ENCODE data around the gene TCAF1. TPM values are rescaled to one million over a fixed set of nuclear protein-coding genes. Genes with fewer than 3 reads are reported as not detected.

Gene TCAF1
- total and polyA plus RNA-seq, 2 donors (not counting 3 experiments of a cell fraction or from before 2014, with no cell fraction given): 29.0 to 48.3 TPM

DNA sequence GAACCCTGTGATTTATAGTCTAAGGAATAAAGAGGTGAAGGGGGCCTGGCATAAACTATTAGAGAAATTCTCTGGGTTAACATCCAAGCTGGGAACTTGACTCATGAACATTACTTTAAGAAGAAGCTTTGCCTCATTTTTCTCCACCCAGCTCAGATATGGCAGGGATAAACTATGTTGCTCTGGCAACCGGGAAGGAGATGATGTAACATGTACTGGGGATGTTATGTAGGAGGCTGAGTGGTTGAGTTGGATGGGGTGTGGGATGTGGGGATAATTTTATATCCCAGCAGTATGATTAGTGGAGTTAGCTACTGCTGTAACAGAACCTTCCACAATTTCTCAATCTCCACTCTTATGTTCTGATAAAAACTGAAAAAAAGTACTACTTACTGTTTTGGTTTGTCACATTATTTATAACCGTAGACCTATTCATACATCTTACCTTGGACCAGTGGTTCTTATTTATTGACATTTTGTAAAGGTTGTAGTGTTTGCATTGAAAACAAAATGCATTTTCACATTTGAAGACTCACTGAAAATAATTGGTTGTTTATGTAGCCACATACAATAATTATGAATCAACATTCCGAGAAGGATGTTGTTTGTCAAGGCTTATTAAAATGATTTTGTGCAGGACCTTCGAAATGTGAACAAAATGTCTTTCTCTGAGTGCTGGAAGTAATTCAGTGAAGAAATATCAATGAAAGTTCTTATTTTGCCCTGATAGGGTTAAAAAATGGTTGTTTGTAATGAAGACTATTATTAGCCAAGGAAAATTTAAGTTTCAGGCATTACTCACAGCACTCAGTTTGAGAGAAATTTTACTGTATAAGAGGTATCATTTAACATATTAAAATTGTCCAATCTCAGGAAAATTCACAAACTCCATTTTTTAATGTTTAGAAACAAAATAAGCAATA is 34.4 kb upstream of the TCAF1 start:
- Histone ChIP-seq H2AFZ (ENCODE audit: low read depth, low read length) (no peak overlapping the region), H4K20me1 (replicated peaks; ENCODE audit: control insufficient read depth, extremely low read depth, insufficient read depth, low read length) (no peaks in the 10 kb centered on the region), H3K27me3 (ENCODE audit: control insufficient read depth in 2 of 2, insufficient read depth in 2 of 2, low read length in 2 of 2) (peaks cover 0 to 4% of the 10 kb centered on the region in 2 experiments), H3K79me2 (ENCODE audit: control insufficient read depth, insufficient read depth, low read length) (no peaks in the 10 kb centered on the region), H3K27ac (ENCODE audit: insufficient read depth, low read depth, low read length) (no peak overlapping the region), H3K9ac (replicated peaks; ENCODE audit: extremely low read depth, insufficient read depth, low read length) (no peak overlapping the region), H3K4me2 (ENCODE audit: insufficient read depth, low read length) (no peak overlapping the region), H3K36me3 (ENCODE audit: control insufficient read depth in 2 of 2, extremely low read depth in 1 of 2, insufficient read depth in 2 of 2, low read length in 2 of 2) (no peaks in the 10 kb centered on the region), H3K4me3 (replicated peaks in 1 of 3; ENCODE audit: insufficient read depth in 1 of 3, low read depth in 1 of 3, low read length in 3 of 3) (no peak overlapping the region), H3K9me3 (replicated peaks; ENCODE audit: control insufficient read depth, insufficient read depth, low read length) (no peaks in the 10 kb centered on the region), H3K9me1 (replicated peaks; ENCODE audit: control insufficient read depth, extremely low read depth, insufficient read depth, low read length) (no peaks in the 10 kb centered on the region), H3K4me1 (ENCODE audit: control insufficient read depth, extremely low read depth, insufficient read depth, low read length) (no peaks in the 10 kb centered on the region)
- ChIA-PET POLR2A (no interaction called here), CTCF (interaction anchor here (0.8 kb wide), 1 partner anchor 8 kb away, joined by 4 read pairs; no protein-coding TSS in a partner anchor)
- DNase-seq (ENCODE audit: low read depth, low spot score) (no peak), FAIRE-seq (no peak)
- dilution Hi-C loops (cut with MboI; ENCODE audit: extremely low pct_ligation_motif_present, low sequenced_read_pairs) (no loop called here), intact Hi-C loops (cut with micrococcal nuclease) (no loop called here)
- no TSS peak for BruUV-seq (replicated peaks)
- no peak for TF ChIP-seq JUN (IDR thresholded peaks at IDR 0.05; ENCODE audit: borderline replicate concordance, insufficient read depth, insufficient read length, low read depth)
- no peak for TF ChIP-seq FOS (IDR thresholded peaks at IDR 0.05; ENCODE audit: borderline replicate concordance, insufficient read depth, low read length)
- TF ChIP-seq, protein P1, sequence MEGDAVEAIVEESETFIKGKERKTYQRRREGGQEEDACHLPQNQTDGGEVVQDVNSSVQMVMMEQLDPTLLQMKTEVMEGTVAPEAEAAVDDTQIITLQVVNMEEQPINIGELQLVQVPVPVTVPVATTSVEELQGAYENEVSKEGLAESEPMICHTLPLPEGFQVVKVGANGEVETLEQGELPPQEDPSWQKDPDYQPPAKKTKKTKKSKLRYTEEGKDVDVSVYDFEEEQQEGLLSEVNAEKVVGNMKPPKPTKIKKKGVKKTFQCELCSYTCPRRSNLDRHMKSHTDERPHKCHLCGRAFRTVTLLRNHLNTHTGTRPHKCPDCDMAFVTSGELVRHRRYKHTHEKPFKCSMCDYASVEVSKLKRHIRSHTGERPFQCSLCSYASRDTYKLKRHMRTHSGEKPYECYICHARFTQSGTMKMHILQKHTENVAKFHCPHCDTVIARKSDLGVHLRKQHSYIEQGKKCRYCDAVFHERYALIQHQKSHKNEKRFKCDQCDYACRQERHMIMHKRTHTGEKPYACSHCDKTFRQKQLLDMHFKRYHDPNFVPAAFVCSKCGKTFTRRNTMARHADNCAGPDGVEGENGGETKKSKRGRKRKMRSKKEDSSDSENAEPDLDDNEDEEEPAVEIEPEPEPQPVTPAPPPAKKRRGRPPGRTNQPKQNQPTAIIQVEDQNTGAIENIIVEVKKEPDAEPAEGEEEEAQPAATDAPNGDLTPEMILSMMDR (IDR thresholded peaks at IDR 0.05; ENCODE audit: extremely low read depth in 1 of 2, insufficient read depth in 1 of 2, low read depth in 1 of 2, low read length in 2 of 2): no peak
- TF ChIP-seq, protein P2, sequence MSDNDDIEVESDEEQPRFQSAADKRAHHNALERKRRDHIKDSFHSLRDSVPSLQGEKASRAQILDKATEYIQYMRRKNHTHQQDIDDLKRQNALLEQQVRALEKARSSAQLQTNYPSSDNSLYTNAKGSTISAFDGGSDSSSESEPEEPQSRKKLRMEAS (IDR thresholded peaks at IDR 0.05; ENCODE audit: insufficient read depth, insufficient read length): no peak
- no peak for TF ChIP-seq EZH2 (IDR thresholded peaks at IDR 0.05; ENCODE audit: borderline replicate concordance, low read depth, low read length, severe bottlenecking)
- TF ChIP-seq MYC (IDR thresholded peaks at IDR 0.05; ENCODE audit: low read depth, low read length): no peak
- TF ChIP-seq POLR2AphosphoS5 (IDR thresholded peaks at IDR 0.05; ENCODE audit: insufficient read depth, low read depth, low read length): no peak
- no peak for TF ChIP-seq GATA2 (IDR thresholded peaks at IDR 0.05; ENCODE audit: insufficient read depth, insufficient read length, low read depth, low read length)
- TF ChIP-seq POLR2A (IDR thresholded peaks at IDR 0.05; ENCODE audit: low read depth, low read length): no peak
